Embryonic facial prominence (tissue), 1 donor: ENCODE results near the gene NCAM2.

Source experiments
- DNase-seq: peaks from one replicate; pipeline ENCODE4 v3.0.0-alpha.2; 2016; ENCODE audit errors: extremely low spot score

Gene NCAM2

DNA sequence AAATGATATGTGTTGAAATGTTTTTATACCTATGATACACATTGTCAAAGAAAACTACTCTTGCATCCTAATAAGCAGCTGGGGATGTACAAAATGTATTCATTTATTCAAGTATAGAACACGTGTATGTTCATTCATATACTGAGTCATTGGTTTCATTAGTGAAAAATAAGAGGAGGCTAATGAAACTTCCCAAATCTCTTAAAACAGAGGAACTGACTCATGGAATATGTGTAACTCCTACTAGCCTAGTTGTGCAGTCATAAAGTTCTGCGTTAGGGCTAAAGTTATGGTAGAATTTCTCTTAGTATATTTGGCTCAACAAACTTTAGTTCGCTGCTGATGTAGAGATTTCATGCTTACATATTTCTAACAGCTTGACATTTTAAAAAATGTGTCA, 441.6 kb downstream of the NCAM2 start:
- no peak for DNase-seq

DNA sequence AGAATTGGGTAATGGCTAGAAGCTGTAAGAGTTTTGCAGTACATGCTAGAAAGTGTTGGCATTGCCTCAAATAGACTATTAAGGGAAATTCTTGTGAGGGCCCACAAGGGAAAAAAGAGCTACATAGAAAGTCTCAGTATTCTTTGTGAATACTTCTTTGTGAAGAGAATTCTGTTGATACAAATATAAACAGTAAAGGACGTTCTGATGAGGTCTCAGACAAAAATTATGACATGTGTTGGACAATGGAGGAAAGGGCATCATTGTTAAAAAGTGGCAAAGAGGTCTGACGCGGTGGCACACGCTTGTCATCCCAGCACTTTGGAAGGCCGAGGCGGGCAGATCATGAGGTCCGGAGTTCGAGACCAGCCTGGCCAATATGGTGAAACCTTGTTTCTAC, 458.9 kb downstream of the NCAM2 start:
- DNase-seq, result no peak

DNA sequence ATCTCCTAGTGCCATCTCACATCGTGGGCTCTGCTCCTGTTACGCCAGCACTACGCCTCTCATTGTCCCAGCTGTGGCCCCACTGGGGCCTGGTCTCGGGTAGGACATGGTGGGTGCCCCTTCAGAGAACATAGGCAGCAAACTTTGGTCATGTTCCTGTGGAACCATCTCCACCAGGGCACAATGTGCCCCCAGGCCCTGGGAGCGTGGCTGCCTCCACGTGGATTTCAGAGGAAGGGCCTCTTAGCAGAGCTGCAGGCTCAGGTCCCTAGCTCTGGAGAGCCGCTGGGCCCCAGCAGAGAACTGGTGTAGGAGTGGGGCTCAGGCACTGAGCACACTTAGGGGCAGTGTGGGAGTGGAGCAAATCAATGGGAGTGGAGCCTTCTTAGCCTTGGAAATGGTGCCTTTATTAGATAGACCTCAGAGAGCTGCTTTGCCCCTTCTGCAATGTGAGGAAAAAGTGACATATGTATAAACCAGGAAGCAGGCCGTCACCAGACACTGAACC, 460.0 kb downstream of the NCAM2 start:
- no peak for DNase-seq

DNA sequence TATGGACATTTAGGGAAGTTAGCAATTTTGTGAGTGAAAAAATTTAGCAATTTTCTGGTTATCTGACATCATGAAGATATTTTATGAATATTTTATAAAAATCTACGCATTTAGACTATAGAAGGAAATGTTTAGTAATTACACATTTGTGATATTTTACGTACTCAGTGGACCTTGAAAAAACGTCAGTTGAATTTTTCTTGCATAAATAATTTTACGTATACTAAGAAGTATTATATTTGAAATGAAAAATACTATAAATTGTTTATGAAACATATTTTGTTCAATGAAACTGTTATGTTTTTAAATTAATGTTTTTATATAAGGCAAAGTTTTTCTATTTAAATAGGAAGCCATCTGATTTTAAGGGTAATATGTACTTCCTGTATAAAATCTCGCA, 462.8 kb downstream of the NCAM2 start:
- no peak for DNase-seq

DNA sequence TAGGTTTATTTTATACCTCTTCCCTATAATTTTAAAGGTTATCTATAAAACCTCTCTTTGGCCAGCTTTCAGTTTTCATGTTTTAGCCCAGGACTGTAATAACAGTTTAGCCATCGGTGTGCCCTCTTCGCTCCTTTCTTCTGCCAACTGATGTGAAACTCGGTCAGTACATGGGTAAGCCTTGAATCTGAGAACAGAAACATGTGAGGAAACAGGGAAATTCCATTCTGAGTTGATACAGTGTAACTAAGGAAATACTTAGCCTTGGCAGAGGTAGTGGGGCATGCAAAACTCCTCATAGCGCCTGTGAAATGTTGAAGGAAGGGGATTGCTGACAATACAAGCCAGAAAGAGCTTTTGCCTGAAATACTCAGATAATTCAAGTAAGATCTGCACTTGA, 465.2 kb downstream of the NCAM2 start:
- no peak for DNase-seq

DNA sequence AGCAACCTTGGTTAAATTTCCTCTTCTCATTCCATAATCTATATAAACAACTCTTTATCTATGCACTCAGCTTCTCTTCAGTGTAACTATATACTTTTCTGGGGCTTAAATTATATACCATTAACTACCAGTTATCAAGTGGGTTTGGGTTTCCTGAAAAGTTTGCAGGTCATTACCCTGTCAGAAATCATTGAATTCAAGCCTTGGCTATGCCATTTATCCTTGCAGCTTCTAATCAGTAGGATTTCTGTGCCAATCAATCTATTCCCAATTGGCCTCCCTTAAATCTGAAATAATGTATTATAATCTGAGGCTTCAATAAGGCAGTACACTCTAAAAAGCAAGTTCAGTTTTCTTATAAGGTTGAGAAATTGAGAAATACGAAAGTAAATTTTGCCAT, 466.5 kb downstream of the NCAM2 start:
- no peak for DNase-seq

DNA sequence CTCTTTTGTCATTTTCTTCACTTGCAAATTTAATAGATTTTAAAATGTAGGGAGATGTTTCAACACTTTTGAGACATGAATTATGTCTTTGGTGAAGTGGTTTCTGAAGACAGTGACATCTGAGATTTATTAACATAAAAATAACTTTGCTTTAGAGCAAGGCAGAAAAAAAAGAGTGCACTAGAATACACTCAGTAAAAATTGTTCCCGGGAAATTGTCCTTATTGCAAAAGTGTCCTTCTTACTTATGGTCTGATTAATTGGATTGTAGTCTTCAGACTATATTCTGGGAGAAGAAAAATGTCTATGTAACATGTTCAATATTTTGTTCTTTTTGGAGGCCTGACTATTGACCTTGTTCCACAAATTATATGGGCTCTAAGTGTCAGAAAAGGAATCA, 468.5 kb downstream of the NCAM2 start:
- no peak for DNase-seq

DNA sequence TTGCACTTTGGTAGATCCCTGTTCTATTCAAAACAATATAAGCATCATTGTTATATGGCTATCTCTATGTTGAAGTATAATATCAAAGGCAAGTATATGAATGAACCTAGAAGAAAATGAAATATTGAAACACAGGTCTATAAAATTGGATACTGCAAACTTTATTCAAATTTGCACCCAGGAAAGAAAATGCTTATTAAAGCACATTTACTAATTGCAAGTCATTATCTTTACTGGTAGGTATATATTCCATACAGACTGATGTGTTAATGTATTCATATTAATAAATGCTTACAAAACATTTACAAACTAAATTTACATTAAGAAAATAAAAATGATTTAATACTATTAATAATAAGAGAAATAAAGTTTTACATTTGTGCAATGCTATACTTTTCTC, 469.8 kb downstream of the NCAM2 start:
- DNase-seq, result no peak

DNA sequence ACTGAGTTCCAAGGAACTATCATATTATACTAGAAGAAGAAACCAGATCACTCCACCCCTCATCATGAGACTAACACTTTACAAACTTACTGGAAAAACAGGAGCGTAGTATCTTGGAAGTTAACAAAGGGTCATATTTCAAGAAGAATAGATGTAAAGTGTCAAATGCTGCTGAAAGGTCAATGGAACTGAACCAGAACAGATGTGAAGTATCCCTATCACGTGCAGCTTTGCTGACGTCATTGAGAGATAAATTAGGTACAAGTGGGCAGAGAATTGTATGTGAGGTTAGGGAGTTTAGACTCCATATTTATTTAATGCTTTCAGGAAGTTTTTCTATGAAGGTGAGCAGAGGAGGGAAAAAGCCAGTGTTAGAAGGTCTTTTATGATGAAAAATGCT, 483.0 kb downstream of the NCAM2 start:
- DNase-seq, result no peak

DNA sequence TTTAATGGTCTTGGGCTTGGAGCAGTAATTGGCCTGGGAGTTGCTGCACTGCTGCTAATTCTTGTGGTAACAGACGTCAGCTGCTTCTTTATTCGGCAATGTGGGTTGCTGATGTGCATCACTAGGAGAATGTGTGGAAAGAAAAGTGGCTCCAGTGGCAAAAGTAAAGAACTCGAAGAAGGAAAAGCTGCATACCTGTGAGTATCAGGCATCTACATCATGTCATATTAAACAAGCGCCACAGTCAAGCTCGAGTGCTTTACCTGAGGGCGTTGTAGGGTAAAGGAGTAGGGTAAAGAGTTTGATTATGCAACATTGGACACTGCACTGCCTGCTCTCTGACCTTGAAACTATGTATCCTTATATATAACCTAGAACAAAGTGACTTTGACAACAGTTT, 510.6 kb downstream of the NCAM2 start:
- no peak for DNase-seq

DNA sequence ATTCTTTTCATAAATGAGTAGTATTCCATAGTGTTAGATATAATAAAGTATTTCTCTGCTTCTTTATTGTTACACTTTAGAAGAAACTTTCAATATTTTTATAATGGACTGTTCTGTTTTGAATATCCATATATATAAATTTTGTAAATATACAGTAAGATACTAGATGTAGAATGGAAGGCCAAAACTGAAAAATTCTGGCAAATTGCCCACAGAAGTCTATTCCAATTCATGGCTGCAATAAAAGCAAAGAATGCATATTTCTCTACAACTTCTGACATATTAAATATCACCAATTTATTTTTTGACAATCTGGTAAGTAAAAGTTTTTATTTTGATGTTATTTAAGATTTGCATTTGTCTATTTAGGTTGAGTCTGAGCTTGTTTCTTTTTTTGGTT, 532.5 kb downstream of the NCAM2 start:
- no peak for DNase-seq

DNA sequence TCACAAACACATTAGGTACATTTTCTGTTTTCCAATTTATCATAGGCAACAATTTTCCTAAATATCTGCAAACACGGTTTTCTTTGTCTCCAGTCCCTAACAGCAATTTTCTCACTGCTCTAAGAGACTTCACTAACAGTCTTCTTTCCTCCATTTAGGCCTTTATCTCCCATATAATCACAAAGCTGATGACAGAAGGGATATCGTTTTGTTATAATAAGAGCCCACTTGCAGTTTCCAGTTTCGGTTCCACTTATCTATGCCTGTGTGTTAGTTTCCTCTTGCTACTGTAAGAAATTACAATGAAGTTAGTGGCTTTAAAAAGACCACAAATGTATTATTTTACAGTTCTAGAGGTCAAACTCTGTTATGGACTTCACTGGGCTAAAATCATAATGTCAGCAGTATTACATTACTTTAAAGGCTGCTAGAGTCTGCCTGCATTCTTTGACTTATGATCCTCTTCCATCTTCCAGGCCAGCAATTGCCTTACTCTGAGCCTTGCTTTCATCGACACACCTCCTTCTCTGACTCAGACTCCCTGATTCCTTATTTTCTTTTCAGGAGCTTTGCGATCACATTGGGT, 549.3 kb downstream of the NCAM2 start:
- no peak for DNase-seq

DNA sequence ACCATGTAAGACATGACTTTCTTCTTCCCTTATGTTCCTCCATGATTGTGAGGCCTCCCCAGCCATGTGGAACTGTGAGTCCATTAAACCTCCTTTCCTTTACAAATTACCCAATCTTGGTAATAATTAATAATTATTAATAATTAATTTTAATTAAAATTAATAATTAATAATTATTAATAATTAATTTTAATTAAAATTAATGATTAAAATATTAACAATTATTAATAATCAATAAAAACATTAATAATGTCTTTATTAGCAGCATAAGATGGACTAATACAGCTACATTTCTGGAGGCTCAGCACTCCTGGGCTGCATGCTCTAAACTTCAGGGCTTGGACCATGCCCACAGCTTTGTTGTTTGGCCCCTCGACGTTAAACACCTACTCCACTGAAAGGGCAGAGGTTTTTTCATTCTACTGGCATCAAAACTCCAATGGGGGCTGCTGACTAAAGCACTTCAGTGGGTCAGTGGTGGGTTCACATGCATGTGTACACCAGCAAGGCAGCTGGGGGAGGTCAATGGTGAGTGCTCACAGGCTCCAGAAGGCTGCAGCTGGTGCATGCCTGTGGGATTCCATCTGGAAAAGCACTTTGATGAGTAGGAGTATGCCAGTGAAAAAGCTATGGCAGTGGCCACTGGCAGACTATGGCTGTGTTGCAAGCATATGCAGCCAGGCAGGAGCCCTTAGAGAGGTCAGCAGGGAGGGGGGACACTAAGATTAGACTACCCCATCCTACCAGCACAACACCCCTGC, 561.3 kb downstream of the NCAM2 start:
- no peak for DNase-seq
